ENCODE results near the gene PTPRM.

Gene PTPRM

DNA sequence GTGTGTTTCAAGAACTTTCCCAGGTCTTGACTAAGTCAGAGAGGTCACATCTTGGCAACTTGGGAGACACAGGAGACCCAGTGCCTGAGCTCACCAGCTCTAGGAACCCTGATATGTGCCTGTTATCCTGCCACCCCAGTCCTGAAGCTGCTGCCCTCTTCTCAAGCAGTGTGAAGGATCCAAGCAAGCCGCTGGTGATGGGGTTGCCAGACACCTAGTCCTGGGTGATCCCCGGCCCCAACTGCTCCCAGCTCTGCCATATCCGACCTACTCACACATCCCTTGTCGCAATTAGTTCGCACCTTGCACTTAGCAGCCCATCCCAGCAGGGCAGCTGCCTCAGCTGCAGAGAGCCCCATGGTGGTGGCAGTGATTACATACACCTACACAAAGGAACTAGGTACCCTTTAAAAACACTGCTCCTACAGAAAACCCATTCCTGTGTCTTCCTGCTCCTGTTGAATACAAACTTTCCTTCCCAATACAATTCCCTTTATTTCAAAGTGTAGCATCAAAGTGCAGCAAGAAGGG lies 794.9 kb downstream of the PTPRM start:
- H3K27ac ChIP-seq (ENCODE audit: low read length): no peak overlapping the region
- TF ChIP-seq, protein P1, sequence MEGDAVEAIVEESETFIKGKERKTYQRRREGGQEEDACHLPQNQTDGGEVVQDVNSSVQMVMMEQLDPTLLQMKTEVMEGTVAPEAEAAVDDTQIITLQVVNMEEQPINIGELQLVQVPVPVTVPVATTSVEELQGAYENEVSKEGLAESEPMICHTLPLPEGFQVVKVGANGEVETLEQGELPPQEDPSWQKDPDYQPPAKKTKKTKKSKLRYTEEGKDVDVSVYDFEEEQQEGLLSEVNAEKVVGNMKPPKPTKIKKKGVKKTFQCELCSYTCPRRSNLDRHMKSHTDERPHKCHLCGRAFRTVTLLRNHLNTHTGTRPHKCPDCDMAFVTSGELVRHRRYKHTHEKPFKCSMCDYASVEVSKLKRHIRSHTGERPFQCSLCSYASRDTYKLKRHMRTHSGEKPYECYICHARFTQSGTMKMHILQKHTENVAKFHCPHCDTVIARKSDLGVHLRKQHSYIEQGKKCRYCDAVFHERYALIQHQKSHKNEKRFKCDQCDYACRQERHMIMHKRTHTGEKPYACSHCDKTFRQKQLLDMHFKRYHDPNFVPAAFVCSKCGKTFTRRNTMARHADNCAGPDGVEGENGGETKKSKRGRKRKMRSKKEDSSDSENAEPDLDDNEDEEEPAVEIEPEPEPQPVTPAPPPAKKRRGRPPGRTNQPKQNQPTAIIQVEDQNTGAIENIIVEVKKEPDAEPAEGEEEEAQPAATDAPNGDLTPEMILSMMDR (IDR thresholded peaks at IDR 0.05; ENCODE audit: borderline replicate concordance, extremely low read depth, low read length, poor library complexity, severe bottlenecking): no peak
- no peak for TF ChIP-seq EZH2 (IDR thresholded peaks at IDR 0.05; ENCODE audit: borderline replicate concordance, low read depth, low read length, severe bottlenecking)
- H3K9me3 ChIP-seq (ENCODE audit: insufficient read depth, low read length, severe bottlenecking): no peaks in the 10 kb centered on the region
- no peaks in the 10 kb centered on the region for H3K27me3 ChIP-seq (ENCODE audit: insufficient read depth, low read length, poor library complexity)
- ATAC-seq (ENCODE audit: insufficient read depth, low read depth) (no peak), DNase-seq (no peak)
- no peaks in the 10 kb centered on the region for H4K20me1 ChIP-seq (ENCODE audit: insufficient read depth, low read length)
- no peak overlapping the region for H2AFZ ChIP-seq (ENCODE audit: low read depth, low read length)
- H3K4me2 ChIP-seq (ENCODE audit: insufficient read depth, low read length): no peak overlapping the region
- H3K4me3 ChIP-seq (ENCODE audit: low read depth in 1 of 2, low read length in 2 of 2): no peak overlapping the region
- H3K79me2 ChIP-seq (ENCODE audit: insufficient read depth, low read length): no peaks in the 10 kb centered on the region
- H3K36me3 ChIP-seq (ENCODE audit: insufficient read depth, low read length): no peaks in the 10 kb centered on the region
- no peak overlapping the region for H3K9ac ChIP-seq (ENCODE audit: low read depth, low read length)
- H3K4me1 ChIP-seq (ENCODE audit: insufficient read depth, low read length): no peaks in the 10 kb centered on the region

DNA sequence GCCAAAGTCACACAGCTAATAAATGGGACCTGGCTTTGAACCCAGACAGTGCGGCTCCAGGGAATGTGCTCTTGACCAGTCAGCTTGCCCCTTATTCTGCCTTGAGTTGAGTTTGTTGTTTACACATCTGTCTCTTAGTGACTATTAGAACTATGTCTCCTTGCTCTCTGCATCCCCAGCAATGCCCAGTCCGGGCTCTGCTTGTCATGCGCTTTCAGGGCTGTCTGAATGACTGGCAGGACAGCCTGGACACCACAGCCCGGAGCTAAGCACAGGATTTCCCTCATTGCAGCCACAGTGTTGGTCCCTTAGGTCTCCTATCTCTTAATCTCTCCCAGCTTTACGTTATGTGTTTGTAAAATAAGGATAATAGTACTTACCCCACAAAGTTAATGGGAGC lies 795.7 kb downstream of the PTPRM start:
- Histone ChIP-seq H3K4me2 (ENCODE audit: insufficient read depth, low read length) (no peak overlapping the region), H2AFZ (ENCODE audit: low read depth, low read length) (no peak overlapping the region), H3K36me3 (ENCODE audit: insufficient read depth, low read length) (no peaks in the 10 kb centered on the region), H3K27ac (ENCODE audit: low read length) (no peak overlapping the region), H3K79me2 (ENCODE audit: insufficient read depth, low read length) (no peaks in the 10 kb centered on the region), H3K27me3 (ENCODE audit: insufficient read depth, low read length, poor library complexity) (no peaks in the 10 kb centered on the region), H3K4me3 (ENCODE audit: low read depth in 1 of 2, low read length in 2 of 2) (no peak overlapping the region), H3K9ac (ENCODE audit: low read depth, low read length) (no peak overlapping the region), H4K20me1 (ENCODE audit: insufficient read depth, low read length) (no peaks in the 10 kb centered on the region), H3K4me1 (ENCODE audit: insufficient read depth, low read length) (no peaks in the 10 kb centered on the region), H3K9me3 (ENCODE audit: insufficient read depth, low read length, severe bottlenecking) (no peaks in the 10 kb centered on the region)
- DNase-seq: no peak
- no peak for ATAC-seq (ENCODE audit: insufficient read depth, low read depth)
- no peak for TF ChIP-seq EZH2 (IDR thresholded peaks at IDR 0.05; ENCODE audit: borderline replicate concordance, low read depth, low read length, severe bottlenecking)
- TF ChIP-seq, protein P1 (IDR thresholded peaks at IDR 0.05; ENCODE audit: borderline replicate concordance, extremely low read depth, low read length, poor library complexity, severe bottlenecking): no peak

DNA sequence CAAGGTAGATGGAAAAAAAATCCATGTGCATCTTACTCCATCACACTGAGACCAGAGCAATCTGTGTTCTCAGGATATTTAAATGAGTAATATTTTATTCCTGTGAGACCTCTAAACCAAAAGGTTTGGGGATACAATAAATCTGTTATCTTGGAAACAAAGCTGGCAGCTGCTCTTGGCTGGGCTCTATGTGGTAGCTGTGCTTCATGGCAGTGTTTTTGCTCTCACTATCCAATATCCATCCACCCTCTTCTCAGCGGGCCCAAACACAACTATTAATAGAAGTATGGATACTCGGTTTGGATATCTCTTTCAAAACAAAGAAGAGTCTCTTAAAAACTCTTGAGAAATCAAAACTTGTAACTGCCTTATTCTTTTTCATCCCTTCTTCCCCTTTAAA lies 797.3 kb downstream of the PTPRM start:
- H3K9ac ChIP-seq (ENCODE audit: low read depth, low read length): no peak overlapping the region
- DNase-seq: no peak
- no peaks in the 10 kb centered on the region for H4K20me1 ChIP-seq (ENCODE audit: insufficient read depth, low read length)
- H3K36me3 ChIP-seq (ENCODE audit: insufficient read depth, low read length): no peaks in the 10 kb centered on the region
- no peak overlapping the region for H2AFZ ChIP-seq (ENCODE audit: low read depth, low read length)
- H3K9me3 ChIP-seq (ENCODE audit: insufficient read depth, low read length, severe bottlenecking): no peaks in the 10 kb centered on the region
- H3K4me2 ChIP-seq (ENCODE audit: insufficient read depth, low read length): no peak overlapping the region
- no peak overlapping the region for H3K27ac ChIP-seq (ENCODE audit: low read length)
- H3K4me3 ChIP-seq (ENCODE audit: low read depth in 1 of 2, low read length in 2 of 2): no peak overlapping the region
- H3K4me1 ChIP-seq (ENCODE audit: insufficient read depth, low read length): no peaks in the 10 kb centered on the region
- no peaks in the 10 kb centered on the region for H3K79me2 ChIP-seq (ENCODE audit: insufficient read depth, low read length)
- TF ChIP-seq, protein P1 (IDR thresholded peaks at IDR 0.05; ENCODE audit: borderline replicate concordance, extremely low read depth, low read length, poor library complexity, severe bottlenecking): no peak
- TF ChIP-seq EZH2 (IDR thresholded peaks at IDR 0.05; ENCODE audit: borderline replicate concordance, low read depth, low read length, severe bottlenecking): no peak
- H3K27me3 ChIP-seq (ENCODE audit: insufficient read depth, low read length, poor library complexity): no peaks in the 10 kb centered on the region
- ATAC-seq (ENCODE audit: insufficient read depth, low read depth): no peak

DNA sequence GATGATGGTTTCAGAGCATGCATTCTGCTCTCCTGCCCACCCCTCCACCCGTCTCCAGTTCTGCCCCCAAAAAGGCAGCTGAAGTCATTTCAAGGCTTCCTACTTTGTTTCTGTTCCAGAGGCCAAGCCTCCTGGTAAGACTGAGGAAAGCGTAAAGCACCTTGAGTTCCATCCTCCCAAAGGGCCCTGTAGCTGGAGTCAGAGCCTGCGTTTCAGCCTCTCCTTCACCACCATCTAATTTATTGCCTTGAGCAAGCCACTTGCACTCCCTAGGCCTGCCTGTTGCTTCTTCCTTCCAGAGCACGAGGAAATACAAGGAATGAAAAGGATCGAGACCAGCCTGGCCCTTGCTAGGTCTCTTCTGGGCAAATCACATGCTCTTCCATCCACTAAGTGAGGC lies 797.9 kb downstream of the PTPRM start:
- no peaks in the 10 kb centered on the region for H3K27me3 ChIP-seq (ENCODE audit: insufficient read depth, low read length, poor library complexity)
- ATAC-seq (ENCODE audit: insufficient read depth, low read depth) (no peak), DNase-seq (no peak)
- no peak overlapping the region for H2AFZ ChIP-seq (ENCODE audit: low read depth, low read length)
- no peaks in the 10 kb centered on the region for H3K79me2 ChIP-seq (ENCODE audit: insufficient read depth, low read length)
- H3K36me3 ChIP-seq (ENCODE audit: insufficient read depth, low read length): no peaks in the 10 kb centered on the region
- H3K9ac ChIP-seq (ENCODE audit: low read depth, low read length): no peak overlapping the region
- no peaks in the 10 kb centered on the region for H3K4me1 ChIP-seq (ENCODE audit: insufficient read depth, low read length)
- no peak overlapping the region for H3K4me3 ChIP-seq (ENCODE audit: low read depth in 1 of 2, low read length in 2 of 2)
- TF ChIP-seq EZH2 (IDR thresholded peaks at IDR 0.05; ENCODE audit: borderline replicate concordance, low read depth, low read length, severe bottlenecking): no peak
- TF ChIP-seq, protein P1 (IDR thresholded peaks at IDR 0.05; ENCODE audit: borderline replicate concordance, extremely low read depth, low read length, poor library complexity, severe bottlenecking): no peak
- no peak overlapping the region for H3K27ac ChIP-seq (ENCODE audit: low read length)
- no peak overlapping the region for H3K4me2 ChIP-seq (ENCODE audit: insufficient read depth, low read length)
- no peaks in the 10 kb centered on the region for H4K20me1 ChIP-seq (ENCODE audit: insufficient read depth, low read length)
- no peaks in the 10 kb centered on the region for H3K9me3 ChIP-seq (ENCODE audit: insufficient read depth, low read length, severe bottlenecking)

Data from DND-41 (cell line).